Raji (cell line): ENCODE results near the gene CABP4.

Experiments
- POLR2A ChIP-seq: IDR thresholded peaks from 2 replicates; pipeline ENCODE4 v1.6.1; 2011; ENCODE audit warnings: low read depth, low read length, control low read depth; ENCODE audit not compliant: insufficient read depth

Gene CABP4

DNA sequence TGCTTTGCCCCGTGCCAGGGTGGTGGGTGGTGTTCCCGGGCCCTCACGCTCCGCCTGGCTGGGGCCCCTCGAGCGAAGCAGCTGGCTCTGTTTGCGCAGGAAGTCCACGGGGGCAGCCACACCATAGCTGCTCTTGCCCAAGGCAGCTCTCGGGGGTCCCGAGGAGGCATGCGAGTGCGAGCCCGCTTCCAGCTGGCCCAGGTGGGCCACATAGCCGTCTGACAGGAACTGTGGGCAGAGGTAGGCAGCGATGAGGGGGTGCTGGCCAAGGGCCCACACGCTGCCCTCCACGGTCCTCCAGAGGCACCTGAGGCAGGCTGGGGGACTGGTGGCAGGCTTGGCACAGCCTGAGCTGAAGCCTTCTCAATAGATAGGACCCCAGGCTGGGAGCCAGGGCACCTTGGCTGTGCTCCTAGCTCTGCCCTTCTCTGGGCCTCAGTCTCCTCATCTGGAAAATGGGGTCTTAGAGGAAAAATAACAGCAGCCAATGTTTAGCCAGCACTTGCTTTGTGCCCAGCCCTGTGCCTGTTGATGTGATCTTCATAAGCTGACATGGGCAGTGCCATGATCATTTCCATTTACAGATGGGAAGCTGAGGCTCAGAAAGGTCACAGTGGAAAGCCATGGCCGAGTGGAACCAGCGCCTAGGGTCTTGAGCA, 37.0 kb downstream of the CABP4 start:
- TF ChIP-seq POLR2A, result no peak

DNA sequence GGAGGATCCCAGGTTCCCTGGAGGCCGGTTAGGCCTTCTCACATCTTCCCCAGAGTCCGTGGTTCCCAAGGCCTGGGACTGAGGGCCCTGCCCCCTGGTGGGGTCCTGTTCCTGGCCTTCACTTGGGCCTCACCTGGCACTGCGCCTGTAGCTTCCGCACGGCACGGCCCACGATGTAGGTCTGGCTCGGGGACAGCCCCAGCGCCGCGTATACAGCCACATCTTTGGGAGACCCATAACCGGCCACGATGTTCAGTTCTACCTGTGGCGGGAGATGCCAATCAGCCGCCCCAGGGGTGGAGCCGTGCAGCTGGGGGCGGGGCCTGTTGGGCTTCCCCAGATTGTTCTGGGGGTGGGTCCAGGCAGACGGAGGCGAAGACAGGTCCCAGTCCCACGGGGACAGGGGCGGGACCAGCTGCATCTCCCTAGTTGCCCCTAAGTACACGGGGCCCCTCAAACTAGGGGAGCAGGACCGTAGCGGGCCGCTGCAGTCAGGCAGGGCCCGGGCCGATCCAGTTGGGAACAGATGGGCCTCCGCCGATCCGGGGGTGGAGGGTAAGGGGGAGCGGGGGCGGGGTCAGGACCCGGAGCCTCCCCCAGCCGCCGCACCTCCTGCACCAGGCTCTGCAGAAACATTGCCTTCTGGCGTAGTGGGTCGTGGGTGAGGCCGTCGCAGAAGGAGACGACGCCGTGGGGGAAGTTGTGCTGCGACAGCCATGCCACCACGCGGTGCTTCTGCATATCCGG, 37.8 kb downstream of the CABP4 start:
- TF ChIP-seq POLR2A, result no peak

DNA sequence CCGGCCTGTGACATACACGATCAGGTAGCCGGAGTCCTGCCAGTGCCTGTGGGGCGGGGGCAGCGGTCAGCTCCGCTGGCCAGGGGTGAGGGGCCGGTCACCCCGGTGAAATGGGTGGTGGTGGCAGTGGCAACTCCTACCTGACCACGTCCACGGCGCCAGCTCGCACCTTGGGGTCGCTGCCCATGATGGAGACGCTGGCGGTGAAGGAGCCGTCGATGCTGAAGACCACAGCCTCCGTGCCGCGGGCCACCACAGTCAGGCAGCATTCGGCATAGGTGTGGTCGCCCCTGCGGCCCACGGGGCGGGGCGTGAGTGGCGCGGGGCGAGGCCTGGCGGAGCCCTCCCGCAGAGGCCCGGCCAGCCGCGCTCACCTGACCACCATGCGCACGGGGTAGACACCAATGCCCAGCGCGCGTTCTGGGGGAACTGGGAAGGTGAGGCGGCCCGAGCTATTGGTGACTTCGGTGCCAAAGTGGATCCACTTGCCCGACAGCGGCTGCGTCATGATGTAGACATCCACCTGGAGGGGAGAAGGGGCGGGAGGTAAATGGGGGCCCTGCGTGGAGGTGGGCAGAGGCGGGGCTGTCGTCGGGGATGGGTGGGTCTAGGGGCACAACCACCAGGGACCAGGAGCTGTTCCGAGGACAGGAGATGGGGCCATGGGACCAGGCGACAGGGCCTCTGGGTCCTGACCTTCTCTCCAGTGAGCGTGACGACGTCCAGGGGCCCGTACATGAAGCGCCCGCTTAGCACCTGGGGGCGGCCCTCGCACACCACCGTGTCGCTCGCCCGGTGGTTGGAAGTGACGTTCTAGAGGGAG, 38.6 kb downstream of the CABP4 start:
- no peak for TF ChIP-seq POLR2A

- no peak for TF ChIP-seq POLR2A
These were observed 39.4 kb downstream of the CABP4 start for GRCh38 chr11:67494371-67495233.

DNA sequence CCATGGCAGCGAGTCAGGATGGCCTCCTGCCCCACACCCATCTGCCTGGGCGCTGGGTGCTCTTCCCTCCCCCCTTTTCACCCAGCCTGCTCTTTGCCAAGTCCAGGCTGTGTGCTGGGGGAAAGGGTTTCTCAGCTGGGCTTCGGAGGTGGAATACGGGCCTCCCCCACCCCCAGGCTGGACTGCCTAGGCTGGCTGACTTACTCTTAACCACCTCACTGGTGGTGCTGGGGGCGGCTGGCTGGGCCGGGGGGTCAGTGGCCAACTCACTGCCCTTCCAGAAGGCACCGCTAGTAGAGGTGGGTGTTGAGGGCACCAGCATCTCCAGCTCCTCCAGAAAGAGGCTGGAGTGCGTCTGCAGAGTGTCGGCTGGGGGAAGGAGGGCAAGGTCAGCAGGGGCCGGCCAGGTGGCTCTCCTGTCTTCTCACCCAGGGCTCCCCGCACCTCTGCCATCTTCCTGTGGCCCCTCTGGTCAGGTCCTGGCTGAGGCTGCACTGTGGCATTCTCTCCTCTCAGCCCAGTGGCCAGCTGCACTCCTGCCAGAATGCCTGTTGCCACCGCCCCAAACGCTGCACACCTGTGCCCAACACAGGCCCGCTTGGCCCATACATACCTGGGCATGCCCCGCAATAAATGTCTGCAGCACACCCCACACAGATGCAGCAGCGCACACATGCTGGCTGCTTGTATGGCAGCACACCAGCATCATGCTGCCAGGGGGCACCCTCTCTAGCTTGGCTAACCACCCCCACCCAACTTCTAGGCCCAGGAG, 40.3 kb downstream of the CABP4 start:
- no peak for TF ChIP-seq POLR2A

GRCh38 chr11:67496113-67496512, 41.0 kb downstream of the CABP4 start:
- no peak for TF ChIP-seq POLR2A

- TF ChIP-seq POLR2A, result no peak
These were observed 42.6 kb downstream of the CABP4 start for GRCh38 chr11:67497656-67498291.

DNA sequence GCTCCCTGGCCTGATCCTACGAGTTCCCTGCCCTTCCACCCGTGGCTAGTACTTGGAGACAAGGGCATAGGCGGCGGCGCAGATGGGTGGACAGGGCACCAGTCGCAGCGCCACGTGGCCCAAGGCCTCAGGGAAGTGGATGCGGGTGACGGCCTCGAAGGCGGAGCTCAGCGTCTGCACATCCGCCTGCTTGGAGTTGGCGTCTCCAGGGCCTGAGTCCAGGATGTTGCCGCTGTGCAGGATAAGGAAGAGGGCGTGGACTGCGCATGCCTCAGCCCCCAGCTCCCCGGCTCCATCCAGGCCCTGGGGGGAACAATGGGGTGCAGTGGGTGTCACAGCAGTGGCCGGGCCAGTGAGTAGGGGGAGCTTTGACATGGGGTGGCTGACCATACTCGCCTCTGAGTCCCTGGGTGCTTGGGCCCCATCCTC, 43.4 kb downstream of the CABP4 start:
- TF ChIP-seq POLR2A, result no peak

DNA sequence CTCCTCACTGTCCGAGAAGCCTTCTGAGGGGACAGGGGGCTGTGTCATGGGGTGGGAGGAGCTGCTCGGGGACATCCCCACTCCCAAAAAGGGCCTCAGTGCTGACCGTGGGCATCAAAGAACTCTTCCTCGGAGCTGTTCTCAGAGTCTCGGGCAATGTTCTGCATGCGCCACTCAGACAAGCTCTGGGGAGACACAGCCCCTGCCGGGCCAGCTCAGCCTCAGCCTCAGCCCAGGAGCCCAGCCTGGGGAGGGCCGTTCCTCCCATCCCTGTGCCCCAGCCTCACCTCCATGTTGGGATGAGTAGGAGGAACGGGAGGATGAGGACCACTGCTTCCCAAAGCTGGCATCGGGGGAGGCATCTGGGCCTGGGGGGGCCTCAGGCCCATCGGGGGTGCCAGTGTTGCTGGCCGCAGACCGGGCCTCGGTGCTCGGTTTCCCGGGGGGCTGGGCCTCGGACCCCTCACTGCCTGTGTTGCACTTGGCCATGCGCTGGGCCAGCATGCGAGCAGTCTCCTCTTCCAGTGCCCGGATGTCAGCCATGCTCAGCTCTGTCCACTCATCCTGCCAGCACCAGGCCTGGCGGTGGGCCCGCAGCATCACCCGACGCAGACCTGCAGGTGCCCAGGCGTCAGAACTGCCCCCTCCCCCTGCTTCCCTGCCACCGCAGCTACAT, 44.8 kb downstream of the CABP4 start:
- no peak for TF ChIP-seq POLR2A

- TF ChIP-seq POLR2A, result no peak
These were observed 45.3 kb downstream of the CABP4 start for GRCh38 chr11:67500484-67500821.

GRCh38 chr11:67500831-67501715, 45.9 kb downstream of the CABP4 start:
- TF ChIP-seq POLR2A, result no peak

- TF ChIP-seq POLR2A, result no peak
These were observed 46.7 kb downstream of the CABP4 start for GRCh38 chr11:67501854-67502253.
